Brain microvascular endothelial cell (primary cell): ENCODE data around the gene ADNP.

Source experiments
- DNase-seq: peaks from one replicate; pipeline ENCODE4 v3.0.0-alpha.2; 2020
- H3K27ac ChIP-seq: fragments of 250-450 bp; sonication (Bioruptor Pico); 2 replicates; pipeline ENCODE4 v1.5.1; 2020; ENCODE audit warnings: mild to moderate bottlenecking, moderate library complexity
- H3K27me3 ChIP-seq: fragments of 250-450 bp; sonication (Bioruptor Pico); replicated peaks from 2 replicates; pipeline ENCODE4 v1.5.1; 2020; ENCODE audit warnings: mild to moderate bottlenecking
- H3K36me3 ChIP-seq: fragments of 250-450 bp; sonication (Bioruptor Pico); replicated peaks from 2 replicates; pipeline ENCODE4 v1.5.1; 2020; ENCODE audit warnings: mild to moderate bottlenecking
- H3K4me3 ChIP-seq: 2 replicates; pipeline ENCODE4 v1.5.1; 2011; ENCODE audit warnings: low read depth, mild to moderate bottlenecking, control low read depth, low read length, moderate library complexity
- CTCF ChIP-seq: IDR thresholded peaks from 2 replicates; pipeline ENCODE4 v1.5.1; 2011; ENCODE audit warnings: low read depth, mild to moderate bottlenecking, moderate library complexity, low read length, control low read depth, inconsistent platforms; ENCODE audit errors: missing control alignments
- in situ Hi-C: cut with HindIII; loops from 2 replicates; pipeline ENCODE4 v1.10.0; 2017; ENCODE audit warnings: low sequenced_read_pairs, low pct_ligation_motif_present

Gene ADNP

GRCh38 chr20:50904067-50904570 is 27.1 kb downstream of the ADNP start:
- no peak for TF ChIP-seq CTCF
- Histone ChIP-seq H3K27me3 (no peaks in the 10 kb centered on the region), H3K4me3 (no peak overlapping the region), H3K36me3 (peaks cover 23% of the 10 kb centered on the region), H3K27ac (no peak overlapping the region)
- DNase-seq = no peak
- in situ Hi-C loops = loop anchor here (25.0 kb wide), 1 partner anchor 92 kb away; no protein-coding TSS in a partner anchor

GRCh38 chr20:50903353-50904051 is 27.7 kb downstream of the ADNP start:
- no peak overlapping the region for H3K27ac ChIP-seq
- DNase-seq = no peak
- H3K36me3 ChIP-seq = peaks cover 24% of the 10 kb centered on the region
- in situ Hi-C loops = loop anchor here (25.0 kb wide), 1 partner anchor 91 kb away; no protein-coding TSS in a partner anchor
- H3K4me3 ChIP-seq = no peak overlapping the region
- TF ChIP-seq CTCF = no peak
- H3K27me3 ChIP-seq = no peaks in the 10 kb centered on the region

- no peak for DNase-seq
- Histone ChIP-seq H3K27me3 (no peaks in the 10 kb centered on the region), H3K27ac (no peak overlapping the region), H3K36me3 (peaks cover 40% of the 10 kb centered on the region), H3K4me3 (no peak overlapping the region)
- in situ Hi-C loops = loop anchor here (25.0 kb wide), 1 partner anchor 89 kb away; no protein-coding TSS in a partner anchor
- no peak for TF ChIP-seq CTCF
Measured at GRCh38 chr20:50901301-50901700, 29.9 kb downstream of the ADNP start.

GRCh38 chr20:50900261-50900660 is 31.0 kb downstream of the ADNP start:
- in situ Hi-C loops = loop anchor here (25.0 kb wide), 1 partner anchor 88 kb away; no protein-coding TSS in a partner anchor
- Histone ChIP-seq H3K27me3 (no peaks in the 10 kb centered on the region), H3K36me3 (peaks cover 40% of the 10 kb centered on the region), H3K4me3 (no peak overlapping the region), H3K27ac (no peak overlapping the region)
- no peak for TF ChIP-seq CTCF
- no peak for DNase-seq

GRCh38 chr20:50898475-50898874 is 32.8 kb downstream of the ADNP start:
- Histone ChIP-seq H3K27me3 (no peaks in the 10 kb centered on the region), H3K36me3 (peaks cover 54% of the 10 kb centered on the region), H3K4me3 (no peak overlapping the region), H3K27ac (no peak overlapping the region)
- in situ Hi-C loops = no loop called here
- no peak for DNase-seq
- no peak for TF ChIP-seq CTCF
